HFFc6 (cell line): ENCODE measurements around the gene SRM. TPM values are rescaled to one million over a fixed set of nuclear protein-coding genes. Genes with fewer than 3 reads are reported as not detected.
A peak's percentile ranks its signal among the peaks of the same experiment; 100 is the strongest.
"Not testable (repeated sequence)": the region's sequence is repeated elsewhere in the genome, so short reads cannot be mapped to it uniquely, and the experiment has no call there.

Source experiments
- DNase-seq: peaks from one replicate; pipeline ENCODE4 v3.0.0-alpha.2; 2018
- H3K27ac Mint-ChIP-seq: 2 replicates; pipeline ENCODE4 v1.8.0; 2020; ENCODE audit warnings: mild to moderate bottlenecking, mixed read lengths
- H3K27me3 Mint-ChIP-seq: 2 replicates; pipeline ENCODE4 v1.8.0; 2021; ENCODE audit warnings: mild to moderate bottlenecking, moderate library complexity, mixed read lengths; ENCODE audit not compliant: insufficient read depth
- H3K36me3 Mint-ChIP-seq: 2 replicates; pipeline ENCODE4 v1.8.0; 2021; ENCODE audit warnings: low read depth, mixed read lengths
- H3K4me1 Mint-ChIP-seq: 2 replicates; pipeline ENCODE4 v1.8.0; 2020; ENCODE audit warnings: low read depth, mixed read lengths
- H3K4me3 Mint-ChIP-seq: 2 replicates; pipeline ENCODE4 v1.8.0; 2020; ENCODE audit warnings: mild to moderate bottlenecking, moderate library complexity, mixed read lengths
- H3K9me3 Mint-ChIP-seq: 2 replicates; pipeline ENCODE4 v1.8.0; 2020; ENCODE audit warnings: mild to moderate bottlenecking, mixed read lengths
- CTCF ChIP-seq: fragments of 200-600 bp; sonication (generic); IDR thresholded peaks from 2 replicates; pipeline ENCODE4 v1.5.0; 2021; ENCODE audit warnings: antibody characterized with exemption, mild to moderate bottlenecking
- total RNA-seq, 6 experiments: library from RNA; stranded (reverse); fragmentation: NEBNext Ultra II Directional; extraction: Animal tissue kit (Norgen Biotek cat#: 25700); gene quantifications; 2 replicates in 1 of 6; 3 replicates in 5 of 6; pipeline ENCODE4 v1.2.3, GENCODE V29; 2021

Gene SRM
- total RNA-seq, 6 experiments from 2014 or later = 262 to 308 (median 295) TPM

DNA sequence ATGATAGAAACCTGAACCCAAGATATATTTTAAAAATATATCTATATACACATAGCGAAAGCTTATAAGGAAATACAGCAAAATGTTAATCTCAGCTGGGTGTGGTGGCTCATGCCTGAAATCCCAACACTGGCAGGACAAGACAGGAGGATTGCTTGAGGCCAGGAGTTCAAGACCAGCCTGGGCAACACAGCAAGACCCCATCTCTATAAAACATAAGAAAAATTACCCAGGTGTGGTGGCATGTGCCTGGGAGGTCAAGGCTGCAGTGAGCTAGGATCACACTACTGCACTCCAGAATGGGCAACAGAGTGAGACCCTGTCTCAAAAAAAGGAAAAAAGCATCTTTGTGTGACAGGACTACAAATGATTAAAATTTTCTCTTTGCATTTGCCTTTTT lies 6.0 kb upstream of the SRM start:
- no peak for DNase-seq
- no peak for TF ChIP-seq CTCF
- Mint-ChIP-seq H3K4me1 (peaks cover 10% of the 10 kb centered on the region), H3K27me3 (no peaks in the 10 kb centered on the region; the same call in 1 of the 2 replicates), H3K36me3 (peaks cover 35% of the 10 kb centered on the region), H3K9me3 (no peaks in the 10 kb centered on the region), H3K4me3 (no peak overlapping the region), H3K27ac (no peak overlapping the region)

DNA sequence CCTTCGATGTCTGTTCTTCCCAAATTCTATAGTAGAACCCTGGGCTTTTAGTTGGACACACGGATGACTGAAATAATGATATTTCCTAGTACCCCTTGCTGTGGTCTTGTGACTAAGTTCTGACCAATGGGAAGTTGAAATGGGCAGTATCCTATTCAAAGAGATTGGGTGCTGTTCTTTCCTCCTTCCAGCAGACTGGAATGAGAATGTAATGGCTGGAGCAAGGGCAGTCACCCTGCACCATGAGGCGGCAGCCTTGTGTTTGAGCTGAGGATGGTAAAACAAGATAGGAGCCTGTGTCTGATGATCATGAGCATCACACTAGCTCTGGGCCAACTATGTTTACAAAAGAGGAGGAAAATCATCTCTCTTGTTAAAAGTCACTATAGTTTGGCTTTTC lies 5.1 kb upstream of the SRM start:
- no peak for DNase-seq
- Mint-ChIP-seq H3K4me3 (no peak overlapping the region), H3K4me1 (peaks cover 14% of the 10 kb centered on the region), H3K27me3 (no peaks in the 10 kb centered on the region; the same call in 1 of the 2 replicates), H3K36me3 (peaks cover 35% of the 10 kb centered on the region), H3K9me3 (no peaks in the 10 kb centered on the region), H3K27ac (no peak overlapping the region)
- no peak for TF ChIP-seq CTCF

DNA sequence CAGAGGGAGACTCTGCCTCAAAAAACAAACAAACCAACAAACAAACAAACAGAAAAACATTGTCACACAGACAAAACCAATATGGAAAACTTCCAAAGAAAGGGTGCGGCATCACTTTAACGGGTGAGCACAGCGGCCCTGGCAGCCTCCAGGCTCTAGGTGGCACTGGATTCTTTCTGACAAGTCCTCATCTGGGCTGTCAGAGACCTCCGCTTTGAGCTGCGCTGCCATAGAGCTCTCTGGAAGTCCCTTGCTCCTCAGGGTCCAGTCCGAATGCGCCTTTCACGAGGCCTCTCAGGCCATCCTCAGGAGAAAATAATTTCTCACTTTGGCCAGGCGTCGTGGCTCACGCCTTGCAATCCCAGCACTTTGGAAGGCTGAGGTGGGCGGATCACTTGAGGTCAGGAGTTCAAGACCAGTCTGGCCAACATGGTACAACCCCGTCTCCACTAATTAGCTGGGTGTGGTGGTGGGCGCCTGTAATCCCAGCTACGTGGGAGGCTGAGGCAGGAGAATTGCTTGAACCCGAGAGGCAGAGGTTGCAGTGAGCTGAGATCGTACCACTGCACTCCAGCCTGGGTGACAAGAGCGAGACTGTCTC lies 4.2 kb upstream of the SRM start:
- Mint-ChIP-seq H3K36me3 (peaks cover 32% of the 10 kb centered on the region), H3K4me1 (peaks cover 14% of the 10 kb centered on the region)
- not testable (repeated sequence) for H3K27me3 Mint-ChIP-seq, H3K27ac Mint-ChIP-seq, H3K4me3 Mint-ChIP-seq, H3K9me3 Mint-ChIP-seq, DNase-seq
- TF ChIP-seq CTCF = 0 out of 2 replicates have a peak, but pooled peaks have one; percentile 7

- no peak for DNase-seq
- H3K9me3 Mint-ChIP-seq = no peaks in the 10 kb centered on the region
- TF ChIP-seq CTCF = no peak
- H3K36me3 Mint-ChIP-seq = peaks cover 35% of the 10 kb centered on the region
- peaks cover 14% of the 10 kb centered on the region for H3K4me1 Mint-ChIP-seq
- no peak overlapping the region for H3K27ac Mint-ChIP-seq
- H3K27me3 Mint-ChIP-seq = no peaks in the 10 kb centered on the region; the same call in 1 of the 2 replicates
- no peak overlapping the region for H3K4me3 Mint-ChIP-seq
These were observed 3.2 kb upstream of the SRM start for GRCh38 chr1:11062965-11063401.

GRCh38 chr1:11061652-11062365 lies 2.0 kb upstream of the SRM start:
- no peaks in the 10 kb centered on the region; the same call in 1 of the 2 replicates for H3K27me3 Mint-ChIP-seq
- peak overlapping the region; percentile 15 for H3K27ac Mint-ChIP-seq
- DNase-seq = no peak

More at GRCh38 chr1:11061652-11062365, 2.0 kb upstream of the SRM start:
- Mint-ChIP-seq H3K9me3 (no peaks in the 10 kb centered on the region), H3K4me3 (no peak overlapping the region), H3K4me1 (peaks cover 18% of the 10 kb centered on the region), H3K36me3 (peaks cover 40% of the 10 kb centered on the region)
- no peak for TF ChIP-seq CTCF
